ENCODE measurements around the gene RET.

The RET gene

GRCh38 chr10:43076876-43077420 lies at the start of gene RET:
Gene RET (plus strand): TSS chr10:43077069. CDS start chr10:43077259, 190 bp downstream.
- no peak for DNase-seq (ENCODE audit: low read depth)
- no peak within 1 kb of the TSS for H3K4me3 ChIP-seq (ENCODE audit: low read length)
- TF ChIP-seq, protein P1, sequence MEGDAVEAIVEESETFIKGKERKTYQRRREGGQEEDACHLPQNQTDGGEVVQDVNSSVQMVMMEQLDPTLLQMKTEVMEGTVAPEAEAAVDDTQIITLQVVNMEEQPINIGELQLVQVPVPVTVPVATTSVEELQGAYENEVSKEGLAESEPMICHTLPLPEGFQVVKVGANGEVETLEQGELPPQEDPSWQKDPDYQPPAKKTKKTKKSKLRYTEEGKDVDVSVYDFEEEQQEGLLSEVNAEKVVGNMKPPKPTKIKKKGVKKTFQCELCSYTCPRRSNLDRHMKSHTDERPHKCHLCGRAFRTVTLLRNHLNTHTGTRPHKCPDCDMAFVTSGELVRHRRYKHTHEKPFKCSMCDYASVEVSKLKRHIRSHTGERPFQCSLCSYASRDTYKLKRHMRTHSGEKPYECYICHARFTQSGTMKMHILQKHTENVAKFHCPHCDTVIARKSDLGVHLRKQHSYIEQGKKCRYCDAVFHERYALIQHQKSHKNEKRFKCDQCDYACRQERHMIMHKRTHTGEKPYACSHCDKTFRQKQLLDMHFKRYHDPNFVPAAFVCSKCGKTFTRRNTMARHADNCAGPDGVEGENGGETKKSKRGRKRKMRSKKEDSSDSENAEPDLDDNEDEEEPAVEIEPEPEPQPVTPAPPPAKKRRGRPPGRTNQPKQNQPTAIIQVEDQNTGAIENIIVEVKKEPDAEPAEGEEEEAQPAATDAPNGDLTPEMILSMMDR (conservative IDR thresholded peaks at IDR 0.05; ENCODE audit: low read depth, low read length): no peak

GRCh38 chr10:43027331-43027955 lies 49.4 kb upstream of the RET start:
- TF ChIP-seq, protein P1 (conservative IDR thresholded peaks at IDR 0.05; ENCODE audit: low read depth, low read length): no peak
- DNase-seq (ENCODE audit: low read depth): no peak
- no peak overlapping the region for H3K4me3 ChIP-seq (ENCODE audit: low read length)

GRCh38 chr10:43028143-43028542 lies 48.7 kb upstream of the RET start:
- TF ChIP-seq, protein P1 (conservative IDR thresholded peaks at IDR 0.05; ENCODE audit: low read depth, low read length): no peak
- H3K4me3 ChIP-seq (ENCODE audit: low read length): no peak overlapping the region
- no peak for DNase-seq (ENCODE audit: low read depth)

DNA sequence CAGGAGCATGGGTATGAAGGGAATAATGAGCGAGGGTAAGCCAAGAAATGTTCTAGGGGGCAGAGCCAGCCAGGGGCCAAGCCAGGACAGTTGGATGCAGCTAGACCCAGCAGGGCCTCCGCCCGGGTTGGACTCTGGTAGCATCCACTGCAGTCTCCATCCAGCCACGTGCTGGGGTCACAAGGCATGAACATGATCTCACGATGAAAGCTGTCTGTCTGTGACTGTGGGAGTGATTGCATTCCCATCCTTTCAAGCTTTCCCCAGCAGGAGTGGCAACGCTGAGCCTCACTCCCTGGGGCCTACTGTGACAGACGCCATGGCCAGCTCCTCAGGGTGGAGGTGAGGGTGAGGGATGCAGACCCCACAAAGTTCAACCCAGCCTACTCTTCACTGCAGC lies 47.8 kb upstream of the RET start:
- no peak for DNase-seq (ENCODE audit: low read depth)
- TF ChIP-seq, protein P1 (conservative IDR thresholded peaks at IDR 0.05; ENCODE audit: low read depth, low read length): no peak
- no peak overlapping the region for H3K4me3 ChIP-seq (ENCODE audit: low read length)

DNA sequence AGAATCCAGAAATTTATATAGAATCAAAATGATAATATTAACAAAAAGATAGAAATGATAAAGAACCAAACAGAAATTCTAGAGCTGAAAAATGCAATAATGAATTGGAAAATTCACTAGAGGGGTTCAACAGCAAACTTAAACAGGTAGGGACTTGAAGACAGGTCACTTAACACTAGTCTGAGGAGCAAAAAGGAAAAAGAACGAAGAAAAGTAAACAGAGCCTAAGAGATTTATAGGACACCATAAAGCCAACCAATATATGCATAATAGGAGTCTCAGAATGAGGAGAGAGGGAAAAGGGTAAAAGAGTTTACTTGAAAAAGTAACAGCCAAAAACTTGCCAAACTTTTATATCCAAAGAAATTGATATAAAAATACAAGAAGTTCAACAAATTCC lies 44.3 kb upstream of the RET start:
- no peak overlapping the region for H3K4me3 ChIP-seq (ENCODE audit: low read length)
- TF ChIP-seq, protein P1 (conservative IDR thresholded peaks at IDR 0.05; ENCODE audit: low read depth, low read length): no peak
- no peak for DNase-seq (ENCODE audit: low read depth)

DNA sequence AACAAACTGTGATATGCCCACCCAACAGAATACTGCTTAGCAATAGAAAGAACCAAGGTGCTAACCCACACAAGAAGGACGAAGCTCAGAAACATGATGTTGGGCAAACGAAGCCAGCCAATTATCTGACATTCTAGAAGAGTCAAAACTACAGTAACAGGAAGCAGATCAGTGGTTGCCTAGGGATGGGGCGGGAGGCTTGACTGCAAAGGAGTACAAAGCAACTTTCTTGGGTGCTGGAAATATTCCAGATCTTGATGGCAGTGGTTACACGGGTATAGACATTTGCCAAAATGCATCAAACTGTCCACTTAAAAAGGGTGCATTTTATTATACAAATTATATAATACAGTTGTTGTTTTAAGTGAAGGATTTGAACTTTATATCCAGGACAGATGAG lies 41.1 kb upstream of the RET start:
- DNase-seq (ENCODE audit: low read depth): no peak
- no peak overlapping the region for H3K4me3 ChIP-seq (ENCODE audit: low read length)
- TF ChIP-seq, protein P1 (conservative IDR thresholded peaks at IDR 0.05; ENCODE audit: low read depth, low read length): no peak
